GM12891 (cell line): Measurements from ENCODE around the gene NEFH. TPM values are rescaled to one million over a fixed set of nuclear protein-coding genes. Genes with fewer than 3 reads are reported as not detected.
"Not testable (repeated sequence)": the region's sequence is repeated elsewhere in the genome, so short reads cannot be mapped to it uniquely, and the experiment has no call there.

Experiments used
- DNase-seq: peaks from one replicate; pipeline ENCODE4 v3.0.0; 2011; ENCODE audit warnings: low spot score; ENCODE audit not compliant: insufficient read length
- FAIRE-seq: peaks from 2 replicates; lab custom pipeline; 2011; peaks lifted over from hg19 to GRCh38; lab: Jason Lieb, UNC
- PAX5 ChIP-seq: IDR thresholded peaks from 2 replicates; pipeline ENCODE4 v1.6.1; 2011; ENCODE audit warnings: low read length, moderate library complexity, mild to moderate bottlenecking; ENCODE audit not compliant: insufficient read depth, severe bottlenecking
- POLR2A ChIP-seq: IDR thresholded peaks from 2 replicates; pipeline ENCODE4 v1.6.1; 2011; ENCODE audit warnings: low read depth, low read length, control low read depth
- POLR2AphosphoS5 ChIP-seq: IDR thresholded peaks from 2 replicates; pipeline ENCODE4 v1.6.1; 2011; ENCODE audit warnings: low read depth, low read length, control low read depth
- POU2F2 ChIP-seq: IDR thresholded peaks from 2 replicates; pipeline ENCODE4 v1.6.1; 2011; ENCODE audit warnings: low read depth, mild to moderate bottlenecking, control low read depth, low read length, moderate library complexity
- SPI1 ChIP-seq: IDR thresholded peaks from 2 replicates; pipeline ENCODE4 v1.6.1; 2011; ENCODE audit warnings: low read depth, low read length, control low read depth
- TAF1 ChIP-seq: IDR thresholded peaks from 2 replicates; pipeline ENCODE4 v1.6.1; 2011; ENCODE audit warnings: low read depth, low read length, control low read depth
- polyA plus RNA-seq: library from polyadenylated mRNA; unstranded; fragments of >200 nt; gene quantifications from one replicate; pipeline ENCODE4 v1.2.1, GENCODE V29; 2012; ENCODE audit warnings: low read depth, missing spikeins, inconsistent platforms; ENCODE audit not compliant: missing spikeins

The NEFH gene, protein sequence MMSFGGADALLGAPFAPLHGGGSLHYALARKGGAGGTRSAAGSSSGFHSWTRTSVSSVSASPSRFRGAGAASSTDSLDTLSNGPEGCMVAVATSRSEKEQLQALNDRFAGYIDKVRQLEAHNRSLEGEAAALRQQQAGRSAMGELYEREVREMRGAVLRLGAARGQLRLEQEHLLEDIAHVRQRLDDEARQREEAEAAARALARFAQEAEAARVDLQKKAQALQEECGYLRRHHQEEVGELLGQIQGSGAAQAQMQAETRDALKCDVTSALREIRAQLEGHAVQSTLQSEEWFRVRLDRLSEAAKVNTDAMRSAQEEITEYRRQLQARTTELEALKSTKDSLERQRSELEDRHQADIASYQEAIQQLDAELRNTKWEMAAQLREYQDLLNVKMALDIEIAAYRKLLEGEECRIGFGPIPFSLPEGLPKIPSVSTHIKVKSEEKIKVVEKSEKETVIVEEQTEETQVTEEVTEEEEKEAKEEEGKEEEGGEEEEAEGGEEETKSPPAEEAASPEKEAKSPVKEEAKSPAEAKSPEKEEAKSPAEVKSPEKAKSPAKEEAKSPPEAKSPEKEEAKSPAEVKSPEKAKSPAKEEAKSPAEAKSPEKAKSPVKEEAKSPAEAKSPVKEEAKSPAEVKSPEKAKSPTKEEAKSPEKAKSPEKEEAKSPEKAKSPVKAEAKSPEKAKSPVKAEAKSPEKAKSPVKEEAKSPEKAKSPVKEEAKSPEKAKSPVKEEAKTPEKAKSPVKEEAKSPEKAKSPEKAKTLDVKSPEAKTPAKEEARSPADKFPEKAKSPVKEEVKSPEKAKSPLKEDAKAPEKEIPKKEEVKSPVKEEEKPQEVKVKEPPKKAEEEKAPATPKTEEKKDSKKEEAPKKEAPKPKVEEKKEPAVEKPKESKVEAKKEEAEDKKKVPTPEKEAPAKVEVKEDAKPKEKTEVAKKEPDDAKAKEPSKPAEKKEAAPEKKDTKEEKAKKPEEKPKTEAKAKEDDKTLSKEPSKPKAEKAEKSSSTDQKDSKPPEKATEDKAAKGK
- polyA plus RNA-seq, result 0.42 TPM

DNA sequence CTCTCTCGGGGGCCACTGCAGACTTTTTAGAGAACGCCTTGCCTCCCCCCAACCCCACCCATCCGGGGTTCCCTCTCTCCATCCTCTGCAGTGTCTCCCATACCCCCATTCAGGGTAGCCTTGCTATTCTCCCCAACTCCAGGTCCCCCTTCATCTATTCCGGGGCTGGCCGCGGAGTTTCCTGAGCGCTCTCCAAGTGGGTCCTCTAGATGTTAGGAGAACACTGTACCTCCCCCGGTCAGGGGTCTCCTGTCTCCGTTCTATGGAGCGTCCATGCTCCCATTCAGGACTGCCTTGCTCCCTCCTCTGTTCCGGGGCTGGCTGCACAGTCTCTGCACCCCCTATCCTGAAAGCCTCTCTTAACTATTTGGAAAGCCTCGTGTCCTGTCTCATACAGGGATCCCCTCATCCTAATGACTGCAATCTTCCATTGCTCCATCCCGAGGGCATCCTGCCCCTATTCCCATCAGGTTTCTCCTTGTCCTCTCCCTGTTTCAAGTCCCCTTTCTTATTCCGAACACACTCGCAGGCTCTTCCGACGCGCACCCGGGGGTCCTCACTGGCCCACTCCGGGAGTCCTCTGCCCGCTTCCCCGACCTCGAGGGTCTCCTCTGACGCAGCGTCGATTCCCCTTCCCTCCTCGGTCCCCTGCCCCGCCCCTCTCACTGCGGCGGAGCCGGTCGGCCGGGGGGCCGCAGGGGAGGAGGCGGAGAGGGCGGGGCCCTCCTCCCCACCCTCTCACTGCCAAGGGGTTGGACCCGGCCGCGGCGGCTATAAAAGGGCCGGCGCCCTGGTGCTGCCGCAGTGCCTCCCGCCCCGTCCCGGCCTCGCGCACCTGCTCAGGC, at the start of gene NEFH:
TSS of gene NEFH (plus strand) at position 802 of the 845 bp plus-strand sequence. CDS start 45 bp downstream, outside the sequence.
- FAIRE-seq (no peak), DNase-seq (no peak)
- TF ChIP-seq POLR2AphosphoS5 (no peak), PAX5 (no peak), POLR2A (no peak), SPI1 (no peak), TAF1 (no peak), POU2F2 (no peak)

DNA sequence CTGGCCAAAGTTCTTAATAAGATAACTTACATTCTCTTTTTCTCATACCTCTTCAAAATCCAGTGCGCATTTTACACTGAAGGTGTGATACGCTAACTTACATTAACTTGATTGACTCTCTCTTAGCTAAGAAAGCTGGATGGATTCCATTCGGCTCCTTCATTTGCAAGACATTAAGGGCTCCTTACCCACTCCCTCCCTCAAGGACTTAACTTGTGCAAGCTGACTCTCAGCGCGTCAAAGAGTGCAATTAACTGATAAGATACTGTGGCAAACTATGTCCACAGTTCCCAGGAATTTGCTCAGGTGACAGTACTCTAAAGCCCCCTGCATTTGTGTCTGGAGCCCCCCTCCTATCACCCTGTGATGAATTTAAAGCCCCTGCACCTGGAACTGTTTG, 48.0 kb upstream of the NEFH start:
- FAIRE-seq, result no peak

DNA sequence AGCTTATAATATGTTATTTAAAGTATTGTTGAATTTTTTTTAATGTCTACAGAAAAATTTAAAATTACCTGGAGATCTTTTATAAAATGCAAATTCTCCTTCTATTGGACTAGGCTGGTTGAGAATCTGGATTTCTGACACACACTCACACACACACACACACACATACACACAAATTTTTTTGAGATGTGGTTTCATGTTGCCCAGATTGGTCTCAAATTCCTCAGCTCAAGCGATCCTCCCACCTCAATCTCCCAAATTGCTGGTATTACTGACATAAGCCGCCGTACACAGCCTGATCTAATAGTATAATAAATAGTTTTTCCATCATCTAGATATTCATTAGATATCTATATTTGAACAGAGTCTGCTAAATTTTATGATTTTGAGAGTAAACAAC, 46.2 kb upstream of the NEFH start:
- DNase-seq (no peak), FAIRE-seq (no peak)
- TF ChIP-seq PAX5 (no peak), TAF1 (no peak), POLR2AphosphoS5 (no peak), POU2F2 (no peak), POLR2A (no peak), SPI1 (no peak)

More for the DNA sequence above, 48.0 kb upstream of the NEFH start:
- no peak for DNase-seq
- TF ChIP-seq POLR2A (no peak), POLR2AphosphoS5 (no peak), TAF1 (no peak), PAX5 (no peak), POU2F2 (no peak), SPI1 (no peak)

DNA sequence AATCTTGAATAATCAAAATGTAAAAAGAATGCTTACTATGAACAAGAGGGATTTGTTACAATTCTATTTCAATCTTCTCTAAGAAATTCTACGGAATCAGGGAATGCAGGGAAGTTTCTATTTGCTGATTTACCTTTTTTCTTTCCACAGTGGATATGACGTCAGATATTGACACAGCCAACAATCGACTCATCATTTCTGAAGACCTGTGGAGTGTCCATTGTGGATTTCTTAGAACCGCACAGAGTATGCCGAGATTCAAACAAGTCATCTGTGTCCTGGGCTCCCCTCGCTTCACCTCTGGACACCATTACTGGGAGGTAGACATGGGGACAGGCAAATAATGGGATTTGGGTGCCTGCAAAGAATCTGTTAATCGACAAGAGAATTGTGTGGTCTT, 45.7 kb upstream of the NEFH start:
- FAIRE-seq, result no peak
- DNase-seq, result no peak
- no peak for TF ChIP-seq PAX5
- no peak for TF ChIP-seq POU2F2
- no peak for TF ChIP-seq SPI1
- no peak for TF ChIP-seq POLR2A
- no peak for TF ChIP-seq POLR2AphosphoS5
- no peak for TF ChIP-seq TAF1

DNA sequence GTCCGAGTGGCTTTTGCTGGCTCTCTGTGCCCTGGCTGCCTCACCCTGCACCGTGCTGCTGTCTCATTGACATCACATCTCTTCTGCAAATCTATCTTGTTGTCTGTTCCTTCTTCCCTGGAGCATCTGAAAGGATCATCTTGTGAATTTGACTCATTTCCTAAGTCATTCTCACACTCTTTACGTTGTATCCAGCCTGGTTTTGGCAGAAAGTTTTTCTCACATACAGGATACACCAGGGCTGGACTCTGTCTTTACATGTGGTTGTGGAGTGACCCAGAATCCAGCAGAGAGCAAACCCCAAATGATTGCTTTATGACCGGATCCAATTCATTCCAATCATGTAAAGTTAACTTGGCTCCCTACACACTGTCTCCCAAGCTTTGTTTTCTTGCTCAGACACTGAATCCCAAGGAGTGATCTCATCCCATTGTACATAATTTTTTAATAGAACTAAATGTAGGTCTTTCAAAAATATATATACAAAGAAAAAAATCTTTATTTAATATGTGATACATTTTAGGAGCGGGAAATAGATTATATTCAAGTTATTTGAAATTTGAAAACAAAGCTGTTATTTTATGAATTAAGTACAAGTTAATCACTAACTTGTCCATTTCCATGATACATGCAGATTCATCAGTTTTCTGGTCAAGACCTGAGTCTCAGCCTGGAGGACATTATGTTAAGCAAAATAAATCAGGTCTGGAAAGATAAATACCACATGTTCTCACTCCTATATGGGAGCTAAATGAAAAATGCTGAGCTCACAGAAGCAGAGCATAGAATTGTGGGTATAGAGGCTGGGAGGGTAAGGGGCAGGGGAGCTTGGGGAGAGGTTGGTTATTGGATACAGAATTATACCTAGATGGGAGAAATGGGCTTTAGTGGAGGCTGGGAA, 44.5 kb upstream of the NEFH start:
- DNase-seq, result no peak
- FAIRE-seq, result no peak

DNA sequence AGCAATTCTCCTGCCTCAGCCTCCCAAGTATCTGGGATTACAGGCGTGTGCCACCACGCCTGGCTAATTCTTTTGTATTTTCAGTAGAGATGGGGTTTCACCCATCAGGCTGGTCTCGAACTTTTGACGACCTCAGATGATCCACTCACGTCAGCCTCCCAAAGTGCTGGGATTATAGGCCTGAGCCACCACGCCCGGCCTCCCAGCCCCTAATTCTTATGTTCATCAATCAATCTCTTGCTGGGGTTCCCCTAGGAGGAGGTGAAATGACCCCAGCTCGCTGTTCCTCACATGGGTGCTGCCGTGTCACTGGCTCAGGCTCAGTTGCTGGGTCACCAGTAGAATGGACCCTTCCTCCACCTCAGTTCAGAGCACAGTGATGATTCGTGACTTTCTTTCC, 41.7 kb upstream of the NEFH start, which contains the start of gene RFPL1:
TSS of gene RFPL1 (plus strand) at position 301 of the 400 bp plus-strand sequence.
- not testable (repeated sequence) for FAIRE-seq, DNase-seq

More for the DNA sequence above, 44.5 kb upstream of the NEFH start:
- TF ChIP-seq POU2F2, result no peak
- no peak for TF ChIP-seq POLR2AphosphoS5
- no peak for TF ChIP-seq POLR2A
- no peak for TF ChIP-seq TAF1
- TF ChIP-seq SPI1, result no peak
- no peak for TF ChIP-seq PAX5

DNA sequence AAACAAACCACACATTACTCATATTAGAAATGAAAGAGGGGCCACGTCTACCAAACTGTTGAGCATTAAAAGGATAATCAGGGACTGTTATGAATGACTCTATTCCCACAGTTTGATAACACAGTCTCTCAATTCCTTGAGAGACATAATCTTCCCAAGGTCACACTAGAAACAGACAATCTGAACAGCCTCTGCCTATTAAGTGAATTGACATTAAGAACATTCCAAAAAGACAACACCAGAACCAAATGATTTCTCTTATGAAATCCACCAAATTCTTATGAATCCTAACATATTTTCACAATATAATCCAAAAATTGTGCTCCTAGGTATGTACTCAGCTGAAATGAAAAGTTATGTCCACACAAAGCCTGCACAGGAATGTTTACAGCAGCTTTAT, 37.0 kb upstream of the NEFH start:
- TF ChIP-seq SPI1 (no peak), PAX5 (no peak), POLR2AphosphoS5 (no peak), TAF1 (no peak), POU2F2 (no peak), POLR2A (no peak)
- DNase-seq (no peak), FAIRE-seq (no peak)

DNA sequence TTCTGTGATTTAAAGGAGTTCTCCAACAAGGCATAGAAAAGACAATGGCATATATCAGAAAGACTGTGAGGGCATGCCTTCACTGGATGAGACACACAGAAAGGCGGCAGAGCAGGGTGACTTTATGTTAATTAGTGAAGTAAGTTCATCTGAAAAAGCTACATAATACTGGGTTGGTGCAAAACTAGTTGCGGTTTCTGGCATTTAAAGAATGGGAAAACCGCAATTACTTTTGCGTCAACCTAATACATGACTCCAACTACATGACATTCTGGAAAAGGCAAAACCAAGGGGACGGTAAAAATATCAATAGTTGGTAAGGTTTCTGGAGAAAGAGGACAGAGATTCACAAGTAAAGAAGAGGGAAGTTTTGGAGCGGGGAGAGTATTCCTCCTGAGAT, 36.6 kb upstream of the NEFH start:
- no peak for FAIRE-seq
- DNase-seq, result no peak
- no peak for TF ChIP-seq POLR2AphosphoS5
- no peak for TF ChIP-seq PAX5
